Measurements from ENCODE around the gene LTB.

Gene LTB

DNA sequence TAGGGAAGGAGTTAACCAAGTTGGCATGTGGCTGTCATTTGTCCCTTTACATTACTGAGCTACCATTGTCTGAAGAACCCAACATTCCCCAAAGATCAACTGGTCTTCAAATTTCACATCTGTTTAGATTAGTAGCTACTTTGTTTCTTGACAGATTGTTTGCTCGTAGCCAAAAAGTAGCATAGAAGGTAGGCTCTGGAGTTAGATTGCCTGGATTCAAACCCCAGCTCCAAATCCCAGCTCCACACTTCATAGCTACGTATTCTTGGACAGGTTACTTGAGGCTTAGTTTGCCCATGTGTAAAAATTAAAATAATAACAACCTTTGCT, 33.7 kb downstream of the LTB start:
- no peak overlapping the region for H2AFZ ChIP-seq (ENCODE audit: low read depth, low read length)
- H3K79me2 ChIP-seq (ENCODE audit: low read length): peaks cover 13% of the 10 kb centered on the region
- H3K4me2 ChIP-seq (ENCODE audit: low read length): peak overlapping the region; percentile 84
- H3K36me3 ChIP-seq (replicated peaks; ENCODE audit: low read depth, low read length): peaks cover 7% of the 10 kb centered on the region
- H4K20me1 ChIP-seq (ENCODE audit: insufficient read depth, low read length): no peaks in the 10 kb centered on the region
- H3K4me3 ChIP-seq (ENCODE audit: low read length): no peak overlapping the region
- H3K27me3 ChIP-seq (ENCODE audit: low read depth, low read length): no peaks in the 10 kb centered on the region
- H3K9ac ChIP-seq (ENCODE audit: low read length): 0 out of 2 replicates have a peak overlapping the region, but pooled peaks have one; percentile 74
- H3K9me3 ChIP-seq (ENCODE audit: insufficient read depth, low read length): no peaks in the 10 kb centered on the region
- peaks cover 22% of the 10 kb centered on the region for H3K4me1 ChIP-seq (ENCODE audit: low read length)
- no peak overlapping the region for H3K27ac ChIP-seq (ENCODE audit: low read length)
- TF ChIP-seq CTCF (IDR thresholded peaks at IDR 0.05; ENCODE audit: low read depth, low read length) (no peak), EZH2phosphoT487 (IDR thresholded peaks at IDR 0.05; ENCODE audit: low read depth) (no peak)

GRCh38 chr6:31547727-31548543, 34.3 kb downstream of the LTB start:
- Histone ChIP-seq H3K79me2 (ENCODE audit: low read length) (peaks cover 16% of the 10 kb centered on the region), H3K4me3 (ENCODE audit: low read length) (peak overlapping the region; percentile 81), H3K9ac (ENCODE audit: low read length) (peak overlapping the region; percentile 74), H3K27me3 (ENCODE audit: low read depth, low read length) (no peaks in the 10 kb centered on the region), H4K20me1 (ENCODE audit: insufficient read depth, low read length) (no peaks in the 10 kb centered on the region), H3K4me2 (ENCODE audit: low read length) (peak overlapping the region; percentile 84), H3K9me3 (ENCODE audit: insufficient read depth, low read length) (no peaks in the 10 kb centered on the region), H2AFZ (ENCODE audit: low read depth, low read length) (no peak overlapping the region), H3K27ac (ENCODE audit: low read length) (peak overlapping the region; percentile 48), H3K36me3 (replicated peaks; ENCODE audit: low read depth, low read length) (peaks cover 4% of the 10 kb centered on the region), H3K4me1 (ENCODE audit: low read length) (peaks cover 25% of the 10 kb centered on the region)
- TF ChIP-seq CTCF (IDR thresholded peaks at IDR 0.05; ENCODE audit: low read depth, low read length) (no peak), EZH2phosphoT487 (IDR thresholded peaks at IDR 0.05; ENCODE audit: low read depth) (no peak)

DNA sequence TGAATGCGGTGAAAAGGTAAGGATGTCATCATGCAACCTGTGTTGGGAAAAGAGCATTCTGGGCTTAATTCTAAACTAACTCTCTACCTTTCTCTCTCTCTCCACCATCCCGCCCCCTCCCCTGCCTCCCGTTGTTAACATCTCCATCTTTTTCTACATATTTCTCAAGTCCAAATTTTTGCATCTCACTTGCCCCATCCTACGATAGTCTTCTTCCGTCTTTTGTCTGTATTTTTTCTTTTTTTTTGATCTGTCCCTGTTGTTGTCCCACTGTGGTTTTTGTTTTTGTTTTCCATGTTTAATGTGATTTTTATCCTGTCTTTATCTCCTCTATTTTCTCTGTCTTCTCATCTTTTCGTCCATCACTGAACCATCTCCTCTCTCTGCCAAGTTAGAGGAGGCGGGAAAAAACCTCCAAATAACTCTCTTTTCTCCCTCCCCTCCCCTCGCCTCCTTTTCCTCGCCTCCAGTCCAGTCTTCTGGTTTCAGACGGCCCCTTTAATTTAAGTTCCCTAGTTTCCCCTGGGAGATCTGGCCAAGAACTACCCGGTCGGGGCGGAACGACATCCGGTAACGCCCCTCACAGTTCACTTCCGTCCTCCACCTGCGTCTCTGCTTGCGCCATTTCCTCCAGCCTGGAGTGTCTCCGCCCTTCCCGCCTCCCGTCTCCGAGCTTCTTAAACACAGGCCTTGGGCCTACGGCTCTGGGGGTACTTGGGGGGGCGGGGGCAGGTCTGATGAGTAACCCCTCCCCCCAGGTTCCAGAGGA, 35.1 kb downstream of the LTB start, which contains the start of gene NFKBIL1:
Gene NFKBIL1, plus strand, starts transcription at position 651 of the 769 bp plus-strand sequence. Its CDS starts 87 bp downstream, at position 738.
- Histone ChIP-seq H3K9me3 (ENCODE audit: insufficient read depth, low read length) (no peaks in the 10 kb centered on the region), H3K4me3 (ENCODE audit: low read length) (peak within 1 kb of the TSS; percentile 81), H3K4me1 (ENCODE audit: low read length) (peaks cover 27% of the 10 kb centered on the region)

More for the DNA sequence above, 35.1 kb downstream of the LTB start, which contains the start of gene NFKBIL1:
- Histone ChIP-seq H3K36me3 (replicated peaks; ENCODE audit: low read depth, low read length) (peaks cover 4% of the 10 kb centered on the region), H3K27me3 (ENCODE audit: low read depth, low read length) (no peaks in the 10 kb centered on the region), H3K27ac (ENCODE audit: low read length) (peak within 1 kb of the TSS; percentile 48), H4K20me1 (ENCODE audit: insufficient read depth, low read length) (no peaks in the 10 kb centered on the region), H2AFZ (ENCODE audit: low read depth, low read length) (peak within 1 kb of the TSS; percentile 76), H3K4me2 (ENCODE audit: low read length) (peak within 1 kb of the TSS; percentile 84), H3K9ac (ENCODE audit: low read length) (peak within 1 kb of the TSS; percentile 74), H3K79me2 (ENCODE audit: low read length) (peaks cover 23% of the 10 kb centered on the region)
- TF ChIP-seq CTCF (IDR thresholded peaks at IDR 0.05; ENCODE audit: low read depth, low read length) (peak; percentile 1; the same call in 1 of the 2 replicates), EZH2phosphoT487 (IDR thresholded peaks at IDR 0.05; ENCODE audit: low read depth) (no peak)

Data from OCI-LY3 (cell line).